DND-41 (cell line): ENCODE data around the gene AMN1.

Source experiments
- CTCF ChIP-seq: IDR thresholded peaks from 2 replicates; pipeline ENCODE4 v1.5.1; 2012; ENCODE audit warnings: borderline replicate concordance, low read length, moderate library complexity, mild to moderate bottlenecking; ENCODE audit not compliant: poor library complexity, severe bottlenecking; ENCODE audit errors: extremely low read depth
- EZH2 ChIP-seq: IDR thresholded peaks from 3 replicates; pipeline ENCODE4 v1.6.1; 2012; ENCODE audit warnings: borderline replicate concordance, low read depth, mild to moderate bottlenecking, moderate library complexity, low read length, inconsistent platforms; ENCODE audit not compliant: severe bottlenecking

DNA sequence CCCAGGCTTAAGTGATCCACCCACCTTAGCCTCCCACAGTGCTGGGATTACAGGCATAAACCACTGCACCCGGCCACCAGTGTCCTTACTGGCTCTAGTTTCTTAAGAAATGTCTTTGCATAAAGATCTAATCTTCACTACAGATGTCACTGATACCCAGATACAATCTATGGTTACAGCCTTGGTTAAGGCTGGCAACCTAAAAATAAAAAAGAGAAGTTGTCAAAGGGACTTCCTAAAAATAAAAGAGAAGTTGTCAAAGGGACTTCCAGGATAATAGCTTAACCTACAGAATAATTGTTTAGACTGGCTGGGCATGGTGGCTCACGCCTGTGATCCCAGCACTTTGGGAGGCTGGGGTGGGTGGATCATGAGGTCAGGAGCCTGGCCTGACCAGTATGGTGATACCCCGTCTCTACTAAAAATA is 41.7 kb downstream of the AMN1 start:
- TF ChIP-seq CTCF (no peak), EZH2 (no peak)
